Endothelial cell of umbilical vein (primary cell): ENCODE measurements around the gene STRN3. TPM values are rescaled to one million over a fixed set of nuclear protein-coding genes. Genes with fewer than 3 reads are reported as not detected.

Experiments used
- BruUV-seq: library from RNA; stranded (reverse); fragments of 400-500 nt; replicated peaks from 2 replicates; lab custom pipeline; 2021; lab: Mats Ljungman, UMichigan
- CTCF ChIA-PET: fragments of 300-600, 350-600 bp; sonication (Branson Sonifier 250); formaldehyde crosslinking; loops from one replicate; lab custom pipeline; 2021; ENCODE audit warnings: antibody characterized with exemption, inconsistent platforms; lab: Charles Lee
- POLR2A ChIA-PET: fragments of 300-600, 350-600 bp; sonication (Branson Sonifier 250); formaldehyde crosslinking; loops from one replicate; lab custom pipeline; 2021; ENCODE audit warnings: antibody characterized with exemption, inconsistent platforms; lab: Charles Lee
- DNase-seq: peaks from one replicate; pipeline ENCODE4 v3.0.0-alpha.2; 2011; ENCODE audit warnings: low read depth, low spot score
- FAIRE-seq: peaks from 2 replicates; lab custom pipeline; 2011; peaks lifted over from hg19 to GRCh38; lab: Jason Lieb, UNC
- H2AFZ ChIP-seq: 2 replicates; pipeline ENCODE4 v1.6.0; 2012; ENCODE audit warnings: low read depth, low read length, control low read depth, inconsistent platforms
- H3K27ac ChIP-seq: 2 replicates; pipeline ENCODE4 v1.5.1; 2011; ENCODE audit warnings: low read depth, mild to moderate bottlenecking, control low read depth, low read length, moderate library complexity; ENCODE audit not compliant: insufficient read depth
- H3K27me3 ChIP-seq, 2 experiments: 2 replicates each; pipeline versions ENCODE4 v1.6.0 to v1.6.1; 2011; ENCODE audit warnings: low read length in 2 of 2, mixed read lengths in 1 of 2; ENCODE audit not compliant: control insufficient read depth in 2 of 2, insufficient read depth in 2 of 2
- H3K36me3 ChIP-seq, 2 experiments: 2 replicates in 1 of 2; 3 replicates in 1 of 2; pipeline ENCODE4 v1.5.1; 2011; ENCODE audit warnings: low read length in 2 of 2, mild to moderate bottlenecking in 1 of 2, moderate library complexity in 1 of 2; ENCODE audit not compliant: control insufficient read depth in 2 of 2, insufficient read depth in 2 of 2; ENCODE audit errors: extremely low read depth in 1 of 2
- H3K4me1 ChIP-seq: 3 replicates; pipeline ENCODE4 v1.5.1; 2011; ENCODE audit warnings: mild to moderate bottlenecking, low read length; ENCODE audit not compliant: control insufficient read depth, insufficient read depth; ENCODE audit errors: extremely low read depth
- H3K4me2 ChIP-seq: 2 replicates; pipeline ENCODE4 v1.6.1; 2011; ENCODE audit warnings: low read length, control low read depth, mixed read lengths; ENCODE audit not compliant: insufficient read depth
- H3K4me3 ChIP-seq, 3 experiments: fragments of 200-600 bp in 1 of 3; sonication (generic), shearing (Covaris generic) in 1 of 3; replicated peaks in 1 of 3; 2 replicates each; pipeline ENCODE4 v1.5.1; 2011 to 2016; ENCODE audit warnings: control low read depth in 3 of 3, low read length in 3 of 3, mild to moderate bottlenecking in 2 of 3, inconsistent platforms in 1 of 3, low read depth in 1 of 3, moderate library complexity in 1 of 3; ENCODE audit not compliant: insufficient read depth in 1 of 3
- H3K79me2 ChIP-seq: 2 replicates; pipeline ENCODE4 v1.6.0; 2012; ENCODE audit warnings: low read length, inconsistent platforms; ENCODE audit not compliant: control insufficient read depth, insufficient read depth
- H3K9ac ChIP-seq: replicated peaks from 2 replicates; pipeline ENCODE3; 2011; ENCODE audit warnings: low read length, control low read depth; ENCODE audit not compliant: insufficient read depth; ENCODE audit errors: extremely low read depth
- H3K9me1 ChIP-seq: replicated peaks from 3 replicates; pipeline ENCODE4 v1.6.0; 2011; ENCODE audit warnings: mild to moderate bottlenecking, low read length; ENCODE audit not compliant: control insufficient read depth, insufficient read depth; ENCODE audit errors: extremely low read depth
- H3K9me3 ChIP-seq: replicated peaks from 2 replicates; pipeline ENCODE4 v1.5.1; 2012; ENCODE audit warnings: low read length, inconsistent platforms; ENCODE audit not compliant: control insufficient read depth, insufficient read depth
- H4K20me1 ChIP-seq: replicated peaks from 2 replicates; pipeline ENCODE3; 2011; ENCODE audit warnings: mild to moderate bottlenecking, low read length; ENCODE audit not compliant: control insufficient read depth, insufficient read depth; ENCODE audit errors: extremely low read depth
- EZH2 ChIP-seq: IDR thresholded peaks from 2 replicates; pipeline ENCODE4 v1.6.1; 2012; ENCODE audit warnings: borderline replicate concordance, low read depth, mild to moderate bottlenecking, moderate library complexity, low read length, inconsistent platforms; ENCODE audit not compliant: severe bottlenecking
- FOS ChIP-seq: IDR thresholded peaks from 2 replicates; pipeline ENCODE4 v1.6.1; 2011; ENCODE audit warnings: mild to moderate bottlenecking, low read length, moderate library complexity, borderline replicate concordance; ENCODE audit not compliant: insufficient read depth
- GATA2 ChIP-seq: IDR thresholded peaks from 2 replicates; pipeline ENCODE4 v1.7.0; 2011; ENCODE audit warnings: low read depth, mild to moderate bottlenecking, moderate library complexity, mixed read lengths, low read length; ENCODE audit not compliant: insufficient read length, insufficient read depth
- JUN ChIP-seq: IDR thresholded peaks from 2 replicates; pipeline ENCODE4 v1.6.1; 2011; ENCODE audit warnings: borderline replicate concordance, low read depth; ENCODE audit not compliant: insufficient read length, insufficient read depth
- MYC ChIP-seq: IDR thresholded peaks from one replicate; pipeline ENCODE4 v1.6.1; 2011; ENCODE audit warnings: mild to moderate bottlenecking, low read depth, low read length
- POLR2A ChIP-seq: IDR thresholded peaks from 2 replicates; pipeline ENCODE4 v1.6.1; 2012; ENCODE audit warnings: low read depth, mild to moderate bottlenecking, control low read depth, low read length
- POLR2AphosphoS5 ChIP-seq: IDR thresholded peaks from 2 replicates; pipeline ENCODE4 v1.6.1; 2012; ENCODE audit warnings: low read depth, mild to moderate bottlenecking, control low read depth, low read length, moderate library complexity; ENCODE audit not compliant: insufficient read depth
- dilution Hi-C: fragments of 300-500 bp; cut with MboI; formaldehyde crosslinking; loops from one replicate; pipeline ENCODE4 v1.15.0; 2019; ENCODE audit warnings: low sequenced_read_pairs; ENCODE audit not compliant: extremely low pct_ligation_motif_present
- intact Hi-C: fragments of 100-400 bp; cut with micrococcal nuclease; formaldehyde crosslinking; loops from one replicate; pipeline ENCODE4 v1.10.0; 2022
- microRNA counts: library from miRNA; unstranded; fragments of <30 nt; microRNA quantifications from one replicate; lab custom pipeline; 2016
- microRNA-seq: library from miRNA; unstranded; fragments of <30 nt; microRNA quantifications from one replicate; pipeline ENCODE4 v1.2.0, GENCODE V29; 2021; ENCODE audit warnings: borderline number of aligned reads, borderline replicate concordance
- polyA plus RNA-seq, 4 experiments: library from polyadenylated mRNA; depleted of rRNA in 3 of 4; stranded (reverse) in 3 of 4; unstranded in 1 of 4; fragments of >200 nt; gene quantifications; 2 replicates each; pipeline versions ENCODE4 v1.2.1 to v1.2.3, GENCODE V29; 2011 to 2012; ENCODE audit warnings: missing spikeins in 1 of 4
- small RNA-seq: library from RNA; depleted of rRNA; stranded (forward); fragments of <200 nt; gene quantifications from one replicate; pipeline ENCODE3, GENCODE V24; 2012; ENCODE audit warnings: low replicate concordance, low read depth; ENCODE audit not compliant: insufficient read depth, insufficient read length
- total RNA-seq: library from RNA; stranded (reverse); gene quantifications from 2 replicates; pipeline ENCODE4 v1.2.3, GENCODE V29; 2021
- TF ChIP-seq, protein P1 (sequence below): IDR thresholded peaks from 2 replicates; pipeline ENCODE4 v1.6.1; 2011; ENCODE audit not compliant: insufficient read depth, insufficient read length
- TF ChIP-seq, protein P2 (sequence below), 2 donors: IDR thresholded peaks; 1 replicate in 1 of 2; 2 replicates in 1 of 2; pipeline ENCODE4 v1.5.1; 2011; ENCODE audit warnings: low read length in 2 of 2, mild to moderate bottlenecking in 2 of 2, moderate library complexity in 2 of 2, control low read depth in 1 of 2, inconsistent platforms in 1 of 2, low read depth in 1 of 2; ENCODE audit not compliant: insufficient read depth in 1 of 2; ENCODE audit errors: extremely low read depth in 1 of 2

The STRN3 gene
- total and polyA plus RNA-seq, 2 donors (not counting 3 experiments of a cell fraction or from before 2014, with no cell fraction given), result 8.4 to 35.1 TPM

DNA sequence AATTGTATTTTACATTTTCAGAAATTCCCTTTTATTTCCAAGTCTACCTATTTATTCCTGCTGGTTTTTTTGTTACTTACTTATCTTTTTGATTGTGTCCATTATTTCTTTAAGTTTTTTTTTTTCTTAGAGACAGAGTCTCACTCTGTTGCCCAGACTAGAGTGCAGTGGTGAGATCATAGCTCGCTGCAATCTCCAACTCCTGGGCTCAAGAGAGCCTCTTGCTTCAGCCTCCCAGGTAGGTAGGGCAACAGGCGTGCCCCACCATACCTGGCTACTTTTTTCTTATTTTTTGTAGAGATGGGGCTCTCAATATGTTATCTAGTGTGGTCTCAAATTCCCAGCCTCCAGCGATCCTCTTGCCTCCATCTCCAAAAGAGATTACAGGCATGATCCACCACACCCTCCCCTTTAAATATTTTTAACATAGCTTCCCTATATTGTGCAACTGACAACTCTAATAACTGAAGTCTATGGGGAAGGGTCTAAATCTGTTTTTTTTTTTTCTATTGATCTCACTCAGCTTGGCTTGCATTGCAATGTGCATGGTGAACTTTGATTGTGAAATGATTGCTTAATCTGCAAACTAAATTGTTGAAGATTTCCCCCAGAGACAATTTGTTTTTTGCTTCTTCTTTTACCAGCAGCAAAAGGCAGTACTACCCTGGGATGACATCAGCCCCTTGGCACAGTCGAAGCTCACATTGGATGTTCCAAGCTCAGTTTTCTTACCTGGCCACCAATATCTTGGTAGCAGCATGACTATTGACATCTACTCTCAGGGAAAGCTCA lies 177.5 kb downstream of the STRN3 start:
- FAIRE-seq (no peak), DNase-seq (no peak)
- H3K4me1 ChIP-seq, result no peaks in the 10 kb centered on the region
- ChIA-PET CTCF (no interaction called here), POLR2A (no interaction called here)
- no peaks in the 10 kb centered on the region for H3K9me1 ChIP-seq
- intact Hi-C loops (no loop called here), dilution Hi-C loops (no loop called here)
- TF ChIP-seq, protein P1, sequence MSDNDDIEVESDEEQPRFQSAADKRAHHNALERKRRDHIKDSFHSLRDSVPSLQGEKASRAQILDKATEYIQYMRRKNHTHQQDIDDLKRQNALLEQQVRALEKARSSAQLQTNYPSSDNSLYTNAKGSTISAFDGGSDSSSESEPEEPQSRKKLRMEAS, result no peak
- TF ChIP-seq FOS (no peak), EZH2 (no peak), GATA2 (no peak), MYC (no peak), POLR2AphosphoS5 (no peak), POLR2A (no peak), JUN (no peak)
- TF ChIP-seq, protein P2, sequence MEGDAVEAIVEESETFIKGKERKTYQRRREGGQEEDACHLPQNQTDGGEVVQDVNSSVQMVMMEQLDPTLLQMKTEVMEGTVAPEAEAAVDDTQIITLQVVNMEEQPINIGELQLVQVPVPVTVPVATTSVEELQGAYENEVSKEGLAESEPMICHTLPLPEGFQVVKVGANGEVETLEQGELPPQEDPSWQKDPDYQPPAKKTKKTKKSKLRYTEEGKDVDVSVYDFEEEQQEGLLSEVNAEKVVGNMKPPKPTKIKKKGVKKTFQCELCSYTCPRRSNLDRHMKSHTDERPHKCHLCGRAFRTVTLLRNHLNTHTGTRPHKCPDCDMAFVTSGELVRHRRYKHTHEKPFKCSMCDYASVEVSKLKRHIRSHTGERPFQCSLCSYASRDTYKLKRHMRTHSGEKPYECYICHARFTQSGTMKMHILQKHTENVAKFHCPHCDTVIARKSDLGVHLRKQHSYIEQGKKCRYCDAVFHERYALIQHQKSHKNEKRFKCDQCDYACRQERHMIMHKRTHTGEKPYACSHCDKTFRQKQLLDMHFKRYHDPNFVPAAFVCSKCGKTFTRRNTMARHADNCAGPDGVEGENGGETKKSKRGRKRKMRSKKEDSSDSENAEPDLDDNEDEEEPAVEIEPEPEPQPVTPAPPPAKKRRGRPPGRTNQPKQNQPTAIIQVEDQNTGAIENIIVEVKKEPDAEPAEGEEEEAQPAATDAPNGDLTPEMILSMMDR (IDR thresholded peaks at IDR 0.05; ENCODE audit: extremely low read depth in 1 of 2, insufficient read depth in 1 of 2, low read depth in 1 of 2, low read length in 2 of 2), result no peak
- H2AFZ ChIP-seq, result no peak overlapping the region
- H3K36me3 ChIP-seq, result no peaks in the 10 kb centered on the region
- H4K20me1 ChIP-seq, result no peaks in the 10 kb centered on the region
- H3K9me3 ChIP-seq, result no peaks in the 10 kb centered on the region
- BruUV-seq, result no TSS peak
- no peaks in the 10 kb centered on the region for H3K79me2 ChIP-seq
- H3K9ac ChIP-seq, result no peak overlapping the region
- H3K4me3 ChIP-seq, result no peak overlapping the region
- H3K27me3 ChIP-seq, result peaks cover 2 to 11% of the 10 kb centered on the region in 2 experiments
- no peak overlapping the region for H3K4me2 ChIP-seq
- H3K27ac ChIP-seq, result no peak overlapping the region

MicroRNAs encoded within 50 kb of the gene (microRNA counts, 767-probe panel; counts per million panel counts)
- 723 counts per million, percentile 96 among the panel's probes with 10 or more counts for microRNA hsa-miR-624-3p (lab: Ali Mortazavi, UCI)

Small RNA genes within 50 kb of the gene (microRNA-seq; reads per million reads assigned to microRNA genes)
- gene MIR624, result 6.5 reads per million, percentile 17 among the genes with 10 or more reads in this experiment

Small RNA genes within 50 kb of the gene (small RNA-seq; reads per million reads assigned to genes)
- gene HIGD1AP17 (not detected), gene MIR624 (2.2 reads per million, percentile 4 among the genes with 10 or more reads in this experiment)

Other genes starting within 250 kb of the STRN3 start
- 0.88 and 1.9 TPM in 2 replicates for gene COCH, start 151.8 kb downstream of the STRN3 start, total RNA-seq
- 0.60 and 0.87 TPM in 2 replicates for gene COCH, start 151.8 kb downstream of the STRN3 start, polyA plus RNA-seq
- gene AP4S1, start 730 bp downstream of the STRN3 start, total RNA-seq, result 7.2 TPM in 2 replicates
- gene AP4S1, start 730 bp downstream of the STRN3 start, polyA plus RNA-seq, result 1.9 and 2.8 TPM in 2 replicates
- gene HECTD1, start 181.4 kb upstream of the STRN3 start, total RNA-seq, result 173 and 181 TPM in 2 replicates
- 57.9 and 67.9 TPM in 2 replicates for gene HECTD1, start 181.4 kb upstream of the STRN3 start, polyA plus RNA-seq